Measurements from ENCODE around the gene WDR37.
"Not testable (repeated sequence)": the region's sequence is repeated elsewhere in the genome, so short reads cannot be mapped to it uniquely, and the experiment has no call there.

WDR37 gene

GRCh38 chr10:1026578-1026977, 29.6 kb upstream of the WDR37 start:
- in situ Hi-C loops (cut with HindIII; ENCODE audit: low pct_unique_long_range_greater_than_20kb, low sequenced_read_pairs), result no loop called here
- no peak for TF ChIP-seq JUND (IDR thresholded peaks at IDR 0.05; ENCODE audit: low read depth)
- no peak for DNase-seq (ENCODE audit: low read depth in 1 of 2, low spot score in 1 of 2)

- DNase-seq (ENCODE audit: low read depth in 1 of 2, low spot score in 1 of 2), result no peak
- in situ Hi-C loops (cut with HindIII; ENCODE audit: low pct_unique_long_range_greater_than_20kb, low sequenced_read_pairs), result no loop called here
- no peak for TF ChIP-seq JUND (IDR thresholded peaks at IDR 0.05; ENCODE audit: low read depth)
Observed at GRCh38 chr10:1029838-1030237, 26.3 kb upstream of the WDR37 start.

- no peak for DNase-seq (ENCODE audit: low read depth in 1 of 2, low spot score in 1 of 2)
- in situ Hi-C loops (cut with HindIII; ENCODE audit: low pct_unique_long_range_greater_than_20kb, low sequenced_read_pairs), result no loop called here
- no peak for TF ChIP-seq JUND (IDR thresholded peaks at IDR 0.05; ENCODE audit: low read depth)
Observed at GRCh38 chr10:1033601-1034000, 22.6 kb upstream of the WDR37 start.

GRCh38 chr10:1034758-1035157, 21.4 kb upstream of the WDR37 start:
- DNase-seq (ENCODE audit: low read depth in 1 of 2, low spot score in 1 of 2), result peak in 1 of 2 experiments; percentile 50
- in situ Hi-C loops (cut with HindIII; ENCODE audit: low pct_unique_long_range_greater_than_20kb, low sequenced_read_pairs), result no loop called here
- no peak for TF ChIP-seq JUND (IDR thresholded peaks at IDR 0.05; ENCODE audit: low read depth)

- in situ Hi-C loops (cut with HindIII; ENCODE audit: low pct_unique_long_range_greater_than_20kb, low sequenced_read_pairs), result no loop called here
- no peak for DNase-seq (ENCODE audit: low read depth in 1 of 2, low spot score in 1 of 2)
- TF ChIP-seq JUND (IDR thresholded peaks at IDR 0.05; ENCODE audit: low read depth), result no peak
Observed at GRCh38 chr10:1035201-1035600, 21.0 kb upstream of the WDR37 start.

GRCh38 chr10:1036341-1036791, 19.8 kb upstream of the WDR37 start:
- no peak for TF ChIP-seq JUND (IDR thresholded peaks at IDR 0.05; ENCODE audit: low read depth)
- in situ Hi-C loops (cut with HindIII; ENCODE audit: low pct_unique_long_range_greater_than_20kb, low sequenced_read_pairs), result no loop called here
- no peak for DNase-seq (ENCODE audit: low read depth in 1 of 2, low spot score in 1 of 2)

GRCh38 chr10:1037098-1037497, 19.1 kb upstream of the WDR37 start:
- no peak for DNase-seq (ENCODE audit: low read depth in 1 of 2, low spot score in 1 of 2)
- no peak for TF ChIP-seq JUND (IDR thresholded peaks at IDR 0.05; ENCODE audit: low read depth)
- in situ Hi-C loops (cut with HindIII; ENCODE audit: low pct_unique_long_range_greater_than_20kb, low sequenced_read_pairs), result no loop called here

- in situ Hi-C loops (cut with HindIII; ENCODE audit: low pct_unique_long_range_greater_than_20kb, low sequenced_read_pairs); DNase-seq (ENCODE audit: low read depth in 1 of 2, low spot score in 1 of 2): not testable (repeated sequence)
Observed at GRCh38 chr10:1038769-1039168, 17.4 kb upstream of the WDR37 start.

GRCh38 chr10:1040133-1040532, 16.1 kb upstream of the WDR37 start:
- in situ Hi-C loops (cut with HindIII; ENCODE audit: low pct_unique_long_range_greater_than_20kb, low sequenced_read_pairs), result no loop called here

GRCh38 chr10:1041514-1041913, 14.7 kb upstream of the WDR37 start:
- in situ Hi-C loops (cut with HindIII; ENCODE audit: low pct_unique_long_range_greater_than_20kb, low sequenced_read_pairs), result no loop called here
- DNase-seq (ENCODE audit: low read depth in 1 of 2, low spot score in 1 of 2), result no peak

More at GRCh38 chr10:1040133-1040532, 16.1 kb upstream of the WDR37 start:
- no peak for DNase-seq (ENCODE audit: low read depth in 1 of 2, low spot score in 1 of 2)
- no peak for TF ChIP-seq JUND (IDR thresholded peaks at IDR 0.05; ENCODE audit: low read depth)

GRCh38 chr10:1043532-1043995, 12.6 kb upstream of the WDR37 start:
- in situ Hi-C loops (cut with HindIII; ENCODE audit: low pct_unique_long_range_greater_than_20kb, low sequenced_read_pairs), result no loop called here
- no peak for TF ChIP-seq JUND (IDR thresholded peaks at IDR 0.05; ENCODE audit: low read depth)
- DNase-seq (ENCODE audit: low read depth in 1 of 2, low spot score in 1 of 2), result no peak

More at GRCh38 chr10:1041514-1041913, 14.7 kb upstream of the WDR37 start:
- TF ChIP-seq JUND (IDR thresholded peaks at IDR 0.05; ENCODE audit: low read depth), result no peak

- TF ChIP-seq JUND (IDR thresholded peaks at IDR 0.05; ENCODE audit: low read depth), result no peak
- in situ Hi-C loops (cut with HindIII; ENCODE audit: low pct_unique_long_range_greater_than_20kb, low sequenced_read_pairs), result no loop called here
- DNase-seq (ENCODE audit: low read depth in 1 of 2, low spot score in 1 of 2), result no peak
Observed at GRCh38 chr10:1044146-1044545, 12.0 kb upstream of the WDR37 start.

- no peak for DNase-seq (ENCODE audit: low read depth in 1 of 2, low spot score in 1 of 2)
- in situ Hi-C loops (cut with HindIII; ENCODE audit: low pct_unique_long_range_greater_than_20kb, low sequenced_read_pairs), result no loop called here
Observed at GRCh38 chr10:1044964-1045363, 11.2 kb upstream of the WDR37 start.

GRCh38 chr10:1045415-1045814, 10.8 kb upstream of the WDR37 start:
- in situ Hi-C loops (cut with HindIII; ENCODE audit: low pct_unique_long_range_greater_than_20kb, low sequenced_read_pairs), result no loop called here
- DNase-seq (ENCODE audit: low read depth in 1 of 2, low spot score in 1 of 2), result no peak
- TF ChIP-seq JUND (IDR thresholded peaks at IDR 0.05; ENCODE audit: low read depth), result no peak

More at GRCh38 chr10:1044964-1045363, 11.2 kb upstream of the WDR37 start:
- no peak for TF ChIP-seq JUND (IDR thresholded peaks at IDR 0.05; ENCODE audit: low read depth)
